HCT116 (cell line): ENCODE results near the gene MZT2B. TPM values are rescaled to one million over a fixed set of nuclear protein-coding genes. Genes with fewer than 3 reads are reported as not detected.
A peak's percentile ranks its signal among the peaks of the same experiment; 100 is the strongest.

Experiments
- ATAC-seq: fragments of 200-7000 bp; cut with Tn5 transposase; 2 replicates; pipeline ENCODE4 v1.9.1; 2020; ENCODE audit warnings: mild to moderate bottlenecking, moderate library complexity
- BruUV-seq: library from RNA; stranded (reverse); fragments of 400-500 nt; replicated peaks from 2 replicates; lab custom pipeline; 2021; lab: Mats Ljungman, UMichigan
- CTCF ChIA-PET: fragments of 300-600 bp; sonication (Branson Sonifier 250); formaldehyde crosslinking; loops from one replicate; lab custom pipeline; 2021; ENCODE audit warnings: antibody characterized with exemption; lab: Charles Lee
- POLR2A ChIA-PET: fragments of 300-600, 350-600 bp; sonication (Branson Sonifier 250); formaldehyde crosslinking; loops from one replicate; lab custom pipeline; 2021; ENCODE audit warnings: antibody characterized with exemption; lab: Charles Lee
- RAD21 ChIA-PET, 2 experiments: fragments of 300-600 bp; sonication (Branson Sonifier 250); formaldehyde crosslinking; loops; one replicate each; lab custom pipeline; 2023; ENCODE audit warnings: low total read pairs in 2 of 2; ENCODE audit not compliant: uncharacterized antibody in 2 of 2, unreplicated experiment in 2 of 2, low non-redundant PET in 1 of 2; lab: Charles Lee
- DNase-seq: peaks from one replicate; pipeline ENCODE4 v3.0.0-alpha.2; 2010; ENCODE audit warnings: low read depth, low spot score
- H2AFZ ChIP-seq: fragments of 200-600 bp; shearing (Covaris generic), sonication (generic); 2 replicates; pipeline ENCODE4 v1.6.1; 2017; ENCODE audit warnings: low read depth, mixed run types, mixed read lengths, antibody characterized with exemption, low read length; ENCODE audit not compliant: poor library complexity, severe bottlenecking
- H3K27ac ChIP-seq: 2 replicates; pipeline ENCODE4 v1.5.1; 2012; ENCODE audit warnings: low read depth, low read length
- H3K27me3 ChIP-seq: fragments of 200-600 bp; sonication (generic); 2 replicates; pipeline ENCODE4 v1.6.1; 2016; ENCODE audit warnings: mixed run types, low read length, mixed read lengths; ENCODE audit not compliant: insufficient read depth
- H3K36me3 ChIP-seq, 2 experiments: fragments of 200-500 bp in 1 of 2; fragments of 200-600 bp in 1 of 2; sonication (Bioruptor generic) in 1 of 2; sonication (generic) in 1 of 2; 2 replicates each; pipeline versions ENCODE4 v1.5.1 to v1.6.1; 2014 to 2016; ENCODE audit warnings: low read length in 2 of 2, inconsistent platforms in 1 of 2, mixed read lengths in 1 of 2, mixed run types in 1 of 2; ENCODE audit not compliant: insufficient read depth in 2 of 2, control insufficient read depth in 1 of 2
- H3K4me1 ChIP-seq, 2 experiments: fragments of 200-600 bp in 1 of 2; sonication (generic) in 1 of 2; 2 replicates each; pipeline versions ENCODE4 v1.5.1 to v1.6.1; 2012 to 2017; ENCODE audit warnings: low read length in 2 of 2, inconsistent platforms in 1 of 2, mild to moderate bottlenecking in 1 of 2, mixed read lengths in 1 of 2, mixed run types in 1 of 2, moderate library complexity in 1 of 2; ENCODE audit not compliant: insufficient read depth in 2 of 2, control insufficient read depth in 1 of 2
- H3K4me2 ChIP-seq: fragments of 200-600 bp; sonication (generic); 2 replicates; pipeline ENCODE4 v1.6.1; 2017; ENCODE audit warnings: mixed run types, low read length, mixed read lengths
- H3K4me3 ChIP-seq, 2 experiments: fragments of 200-600 bp in 1 of 2; sonication (generic) in 1 of 2; replicated peaks in 1 of 2; 2 replicates each; pipeline ENCODE4 v1.5.1; 2011 to 2016; ENCODE audit warnings: low read length in 2 of 2, control low read depth in 1 of 2, low read depth in 1 of 2, mild to moderate bottlenecking in 1 of 2, mixed read lengths in 1 of 2, mixed run types in 1 of 2
- H3K79me2 ChIP-seq: fragments of 200-600 bp; sonication (generic); 2 replicates; pipeline ENCODE4 v1.6.1; 2017; ENCODE audit warnings: mild to moderate bottlenecking, mixed run types, low read length, moderate library complexity, mixed read lengths; ENCODE audit not compliant: insufficient read depth
- H3K9ac ChIP-seq: fragments of 200-600 bp; sonication (generic); 2 replicates; pipeline ENCODE4 v1.6.1; 2016; ENCODE audit warnings: low read length, mixed read lengths
- H3K9me2 ChIP-seq: fragments of 200-600 bp; sonication (generic), shearing (Covaris generic); 2 replicates; pipeline ENCODE4 v1.6.1; 2017; ENCODE audit warnings: mixed run types, mild to moderate bottlenecking, moderate library complexity; ENCODE audit not compliant: insufficient read depth
- H3K9me3 ChIP-seq, 2 experiments: fragments of 200-500 bp in 1 of 2; fragments of 200-600 bp in 1 of 2; sonication (Bioruptor generic) in 1 of 2; sonication (generic) in 1 of 2; 2 replicates each; pipeline ENCODE4 v1.6.1; 2014 to 2017; ENCODE audit warnings: low read length in 2 of 2, mixed read lengths in 2 of 2, inconsistent platforms in 1 of 2, low read depth in 1 of 2, mild to moderate bottlenecking in 1 of 2, mixed run types in 1 of 2, moderate library complexity in 1 of 2; ENCODE audit not compliant: control insufficient read depth in 1 of 2, insufficient read depth in 1 of 2
- H4K20me1 ChIP-seq: fragments of 200-600 bp; sonication (generic), shearing (Covaris generic); 2 replicates; pipeline ENCODE4 v1.6.1; 2017; ENCODE audit warnings: mixed run types, mild to moderate bottlenecking, moderate library complexity; ENCODE audit not compliant: insufficient read depth
- CBX3 ChIP-seq: IDR thresholded peaks from 2 replicates; pipeline ENCODE4 v1.6.1; 2012; ENCODE audit warnings: low read depth
- CEBPB ChIP-seq: IDR thresholded peaks from 2 replicates; pipeline ENCODE4 v1.6.1; 2012; ENCODE audit warnings: low read depth
- EGR1 ChIP-seq: IDR thresholded peaks from 2 replicates; pipeline ENCODE4 v1.6.1; 2012; ENCODE audit warnings: low read depth
- ELF1 ChIP-seq: IDR thresholded peaks from 2 replicates; pipeline ENCODE4 v1.6.1; 2012; ENCODE audit warnings: low read depth, borderline replicate concordance
- EZH2phosphoT487 ChIP-seq: fragments of 200-600 bp; IDR thresholded peaks from 2 replicates; pipeline ENCODE4 v1.6.1; 2018; ENCODE audit warnings: antibody characterized with exemption, borderline replicate concordance
- POLR2A ChIP-seq: IDR thresholded peaks from 2 replicates; pipeline ENCODE4 v1.7.0; 2011; ENCODE audit warnings: borderline replicate concordance; ENCODE audit not compliant: insufficient read depth, insufficient read length; ENCODE audit errors: extremely low read depth
- POLR2AphosphoS5 ChIP-seq: IDR thresholded peaks from 2 replicates; pipeline ENCODE4 v1.6.1; 2011; ENCODE audit warnings: mild to moderate bottlenecking, low read depth, low read length, moderate library complexity
- RAD21 ChIP-seq: IDR thresholded peaks from 2 replicates; pipeline ENCODE4 v1.6.1; 2012; ENCODE audit warnings: low read depth, mild to moderate bottlenecking
- SIN3A ChIP-seq: IDR thresholded peaks from 2 replicates; pipeline ENCODE4 v1.6.1; 2012; ENCODE audit warnings: low read depth
- SP1 ChIP-seq: IDR thresholded peaks from 2 replicates; pipeline ENCODE4 v1.6.1; 2012; ENCODE audit warnings: low read depth
- SRF ChIP-seq: IDR thresholded peaks from 2 replicates; pipeline ENCODE4 v1.6.1; 2012; ENCODE audit warnings: low read depth
- YY1 ChIP-seq: IDR thresholded peaks from 2 replicates; pipeline ENCODE4 v1.6.1; 2011; ENCODE audit warnings: low read length, low read depth, moderate library complexity, mild to moderate bottlenecking; ENCODE audit not compliant: insufficient replicate concordance; ENCODE audit errors: extremely low read depth
- ZFX ChIP-seq: fragments of 450-650 bp; IDR thresholded peaks from 2 replicates; pipeline ENCODE4 v1.6.1; 2017
- intact Hi-C: fragments of 100-400 bp; cut with micrococcal nuclease; formaldehyde crosslinking; loops from 2 replicates; pipeline ENCODE4 v1.10.0; 2022
- total RNA-seq: library from RNA; stranded (reverse); gene quantifications from one replicate; pipeline ENCODE4 v1.2.1, GENCODE V29; 2021; ENCODE audit not compliant: unreplicated experiment
- TF ChIP-seq, protein P1 (sequence below): IDR thresholded peaks from 2 replicates; pipeline ENCODE4 v1.6.1; 2012; ENCODE audit warnings: low read depth
- TF ChIP-seq, protein P2 (sequence below): IDR thresholded peaks from 2 replicates; pipeline ENCODE4 v1.6.1; 2012
- TF ChIP-seq, protein P3 (sequence below): IDR thresholded peaks from 2 replicates; pipeline ENCODE4 v1.6.1; 2012
- TF ChIP-seq, protein P4 (sequence below): IDR thresholded peaks from 2 replicates; pipeline ENCODE4 v1.6.1; 2011; ENCODE audit warnings: mild to moderate bottlenecking, low read length, moderate library complexity; ENCODE audit not compliant: insufficient replicate concordance; ENCODE audit errors: extremely low read depth

MZT2B gene
- total RNA-seq, 1 experiment from 2014 or later: 334 TPM

DNA sequence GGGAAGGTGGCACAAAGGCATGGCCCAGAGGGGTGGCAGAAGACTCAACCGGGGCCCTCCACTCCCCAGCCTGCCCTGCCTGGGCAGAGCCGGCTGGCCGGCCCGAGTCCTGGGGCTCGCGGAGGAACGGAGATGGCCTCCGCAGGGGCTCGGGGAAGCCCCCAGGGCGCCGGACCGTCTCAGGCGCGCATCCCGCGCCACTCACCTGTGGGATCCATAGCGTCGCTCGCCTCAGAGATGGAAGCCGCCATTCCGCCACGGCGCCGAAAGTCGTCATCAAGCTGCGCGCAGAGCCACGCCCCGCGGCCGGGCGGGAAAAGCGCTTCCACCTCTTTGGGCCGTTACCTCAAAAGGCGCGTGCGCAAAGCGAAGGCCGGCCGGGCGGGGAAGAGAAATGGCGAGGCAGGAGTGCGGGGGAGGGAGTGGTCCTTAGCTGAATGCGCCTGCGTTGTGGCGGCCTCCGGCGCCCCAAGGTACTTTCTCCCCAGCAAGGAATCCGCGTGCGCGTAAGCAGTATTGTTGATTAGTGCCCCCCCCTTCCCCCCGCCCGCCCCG is 660 bp upstream of the MZT2B start, which contains the start of gene SMPD4:
Gene SMPD4 (minus strand): TSS at position 278 of the 555 bp plus-strand sequence. CDS start 5,010 bp downstream, outside the sequence.
- DNase-seq: peak; percentile 90
- peaks cover 0 to 13% of the 10 kb centered on the region in 2 experiments; a peak in 1 of 4 replicates for H3K4me1 ChIP-seq
- intact Hi-C loops: loop anchor here (1.0 to 5.0 kb wide), 2 partner anchors 61 to 151 kb away; no protein-coding TSS in a partner anchor
- H3K27me3 ChIP-seq: no peaks in the 10 kb centered on the region
- peaks cover 71% of the 10 kb centered on the region for H3K79me2 ChIP-seq
- no peaks in the 10 kb centered on the region for H3K9me2 ChIP-seq
- peak within 1 kb of the TSS; percentile 94 to 97 for H3K4me3 ChIP-seq
- POLR2A ChIA-PET: interaction anchor here (0.6 to 2.0 kb wide), 2 partner anchors 161 to 651 kb away, joined by 3 to 6 read pairs; partner anchors contain the start of gene IMP4
- H3K9me3 ChIP-seq: no peaks in the 10 kb centered on the region
- no peaks in the 10 kb centered on the region for H4K20me1 ChIP-seq
- TF ChIP-seq EZH2phosphoT487 (no peak), SIN3A (peak; percentile 56), YY1 (peak; percentile 95), CBX3 (no peak), ZFX (no peak), ELF1 (no peak), SRF (peak; percentile 91), EGR1 (peak; percentile 86), POLR2A (no peak), SP1 (peak; percentile 77), RAD21 (no peak), POLR2AphosphoS5 (peak; percentile 56), CEBPB (no peak)
- TF ChIP-seq, protein P1, sequence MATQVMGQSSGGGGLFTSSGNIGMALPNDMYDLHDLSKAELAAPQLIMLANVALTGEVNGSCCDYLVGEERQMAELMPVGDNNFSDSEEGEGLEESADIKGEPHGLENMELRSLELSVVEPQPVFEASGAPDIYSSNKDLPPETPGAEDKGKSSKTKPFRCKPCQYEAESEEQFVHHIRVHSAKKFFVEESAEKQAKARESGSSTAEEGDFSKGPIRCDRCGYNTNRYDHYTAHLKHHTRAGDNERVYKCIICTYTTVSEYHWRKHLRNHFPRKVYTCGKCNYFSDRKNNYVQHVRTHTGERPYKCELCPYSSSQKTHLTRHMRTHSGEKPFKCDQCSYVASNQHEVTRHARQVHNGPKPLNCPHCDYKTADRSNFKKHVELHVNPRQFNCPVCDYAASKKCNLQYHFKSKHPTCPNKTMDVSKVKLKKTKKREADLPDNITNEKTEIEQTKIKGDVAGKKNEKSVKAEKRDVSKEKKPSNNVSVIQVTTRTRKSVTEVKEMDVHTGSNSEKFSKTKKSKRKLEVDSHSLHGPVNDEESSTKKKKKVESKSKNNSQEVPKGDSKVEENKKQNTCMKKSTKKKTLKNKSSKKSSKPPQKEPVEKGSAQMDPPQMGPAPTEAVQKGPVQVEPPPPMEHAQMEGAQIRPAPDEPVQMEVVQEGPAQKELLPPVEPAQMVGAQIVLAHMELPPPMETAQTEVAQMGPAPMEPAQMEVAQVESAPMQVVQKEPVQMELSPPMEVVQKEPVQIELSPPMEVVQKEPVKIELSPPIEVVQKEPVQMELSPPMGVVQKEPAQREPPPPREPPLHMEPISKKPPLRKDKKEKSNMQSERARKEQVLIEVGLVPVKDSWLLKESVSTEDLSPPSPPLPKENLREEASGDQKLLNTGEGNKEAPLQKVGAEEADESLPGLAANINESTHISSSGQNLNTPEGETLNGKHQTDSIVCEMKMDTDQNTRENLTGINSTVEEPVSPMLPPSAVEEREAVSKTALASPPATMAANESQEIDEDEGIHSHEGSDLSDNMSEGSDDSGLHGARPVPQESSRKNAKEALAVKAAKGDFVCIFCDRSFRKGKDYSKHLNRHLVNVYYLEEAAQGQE: no peak
- TF ChIP-seq, protein P2, sequence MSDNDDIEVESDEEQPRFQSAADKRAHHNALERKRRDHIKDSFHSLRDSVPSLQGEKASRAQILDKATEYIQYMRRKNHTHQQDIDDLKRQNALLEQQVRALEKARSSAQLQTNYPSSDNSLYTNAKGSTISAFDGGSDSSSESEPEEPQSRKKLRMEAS: peak; percentile 84
- TF ChIP-seq, protein P3, sequence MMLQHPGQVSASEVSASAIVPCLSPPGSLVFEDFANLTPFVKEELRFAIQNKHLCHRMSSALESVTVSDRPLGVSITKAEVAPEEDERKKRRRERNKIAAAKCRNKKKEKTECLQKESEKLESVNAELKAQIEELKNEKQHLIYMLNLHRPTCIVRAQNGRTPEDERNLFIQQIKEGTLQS: no peak
- TF ChIP-seq, protein P4, sequence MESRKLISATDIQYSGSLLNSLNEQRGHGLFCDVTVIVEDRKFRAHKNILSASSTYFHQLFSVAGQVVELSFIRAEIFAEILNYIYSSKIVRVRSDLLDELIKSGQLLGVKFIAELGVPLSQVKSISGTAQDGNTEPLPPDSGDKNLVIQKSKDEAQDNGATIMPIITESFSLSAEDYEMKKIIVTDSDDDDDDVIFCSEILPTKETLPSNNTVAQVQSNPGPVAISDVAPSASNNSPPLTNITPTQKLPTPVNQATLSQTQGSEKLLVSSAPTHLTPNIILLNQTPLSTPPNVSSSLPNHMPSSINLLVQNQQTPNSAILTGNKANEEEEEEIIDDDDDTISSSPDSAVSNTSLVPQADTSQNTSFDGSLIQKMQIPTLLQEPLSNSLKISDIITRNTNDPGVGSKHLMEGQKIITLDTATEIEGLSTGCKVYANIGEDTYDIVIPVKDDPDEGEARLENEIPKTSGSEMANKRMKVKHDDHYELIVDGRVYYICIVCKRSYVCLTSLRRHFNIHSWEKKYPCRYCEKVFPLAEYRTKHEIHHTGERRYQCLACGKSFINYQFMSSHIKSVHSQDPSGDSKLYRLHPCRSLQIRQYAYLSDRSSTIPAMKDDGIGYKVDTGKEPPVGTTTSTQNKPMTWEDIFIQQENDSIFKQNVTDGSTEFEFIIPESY: no peak
- H3K4me2 ChIP-seq: peak within 1 kb of the TSS; percentile 78
- H2AFZ ChIP-seq: no peak within 1 kb of the TSS
- peak; percentile 71 for ATAC-seq
- BruUV-seq: no TSS peak
- H3K36me3 ChIP-seq: peaks cover 4 to 6% of the 10 kb centered on the region in 2 experiments; a peak in 2 of 4 replicates
- CTCF ChIA-PET: interaction anchor here (0.6 to 1.0 kb wide), 6 partner anchors 9 to 151 kb away, joined by 3 to 4 read pairs (median 3); no protein-coding TSS in a partner anchor
- peak within 1 kb of the TSS; percentile 71 for H3K27ac ChIP-seq
- peak within 1 kb of the TSS; percentile 98 for H3K9ac ChIP-seq
- RAD21 ChIA-PET: no interaction called here
